ENCODE measurements around the gene EIF5B. TPM values are rescaled to one million over a fixed set of nuclear protein-coding genes. Genes with fewer than 3 reads are reported as not detected.

The EIF5B gene
- total RNA-seq, 1 experiment from 2014 or later = 58.1 TPM

- H3K4me2 ChIP-seq (ENCODE audit: insufficient read depth, insufficient read length, low read length) = no peak overlapping the region
- no peak overlapping the region for H3K9ac ChIP-seq (ENCODE audit: extremely low read depth, insufficient read length, low read length)
- H2BK20ac ChIP-seq (ENCODE audit: low read depth, low read length, poor library complexity, severe bottlenecking) = no peak overlapping the region
- no peak overlapping the region for H2BK15ac ChIP-seq (ENCODE audit: low read depth, low read length)
- no peak overlapping the region for H3K14ac ChIP-seq (ENCODE audit: insufficient read depth, low read length)
- H3K27me3 ChIP-seq (ENCODE audit: insufficient read depth, low read length) = no peaks in the 10 kb centered on the region
- no peaks in the 10 kb centered on the region for H3K9me3 ChIP-seq (ENCODE audit: control insufficient read depth, low read depth, low read length)
- no peaks in the 10 kb centered on the region for H4K20me1 ChIP-seq (ENCODE audit: control insufficient read depth, insufficient read depth, insufficient read length)
- no peaks in the 10 kb centered on the region for H3K23me2 ChIP-seq (ENCODE audit: insufficient read length, low read depth, low read length, poor library complexity, severe bottlenecking)
- peaks cover 19% of the 10 kb centered on the region; the same call in 1 of the 2 replicates for H3K79me2 ChIP-seq (ENCODE audit: insufficient read depth, low read length)
- DNase-seq = no peak
- TF ChIP-seq CTCF (conservative IDR thresholded peaks at IDR 0.05) = no peak
- H3K56ac ChIP-seq (ENCODE audit: insufficient read length, low read depth, low read length) = no peak overlapping the region
- H2BK5ac ChIP-seq (ENCODE audit: insufficient read length, low read length) = no peak overlapping the region
- H3K23ac ChIP-seq (ENCODE audit: insufficient read length, low read depth, low read length) = no peak overlapping the region
- peak overlapping the region in 2 of 3 experiments; percentile 32 to 49; a peak in 1 of 7 replicates for H3K27ac Mint-ChIP-seq
- no peak overlapping the region for H4K8ac ChIP-seq (replicated peaks; ENCODE audit: insufficient read length, low read depth, low read length)
- H3K9me3 Mint-ChIP-seq = no peaks in the 10 kb centered on the region
- no peak overlapping the region for H3K27ac ChIP-seq (ENCODE audit: insufficient read length, low read depth, low read length)
- H3K36me3 Mint-ChIP-seq (ENCODE audit: insufficient read depth in 1 of 3, low read depth in 3 of 3) = peaks cover 7 to 18% (median 14%) of the 10 kb centered on the region in 3 experiments; a peak in 6 of 7 replicates
- no peak overlapping the region for H2BK120ac ChIP-seq (ENCODE audit: low read depth, low read length, poor library complexity, severe bottlenecking)
- no peak overlapping the region for H2AFZ ChIP-seq (ENCODE audit: low read length)
- no peak overlapping the region for H4K91ac ChIP-seq (ENCODE audit: insufficient read length, low read depth, low read length)
- H3K27me3 Mint-ChIP-seq (ENCODE audit: low read depth) = no peaks in the 10 kb centered on the region
- no peak overlapping the region for H4K5ac ChIP-seq (ENCODE audit: insufficient read length, low read depth, low read length)
- H3T11ph ChIP-seq (ENCODE audit: low read length) = no peak overlapping the region
- H3K4me1 ChIP-seq (ENCODE audit: insufficient read depth, low read length) = no peaks in the 10 kb centered on the region
- H3K4me1 Mint-ChIP-seq = peaks cover 7 to 8% of the 10 kb centered on the region in 2 experiments
- no peak overlapping the region for H3K4me3 Mint-ChIP-seq
- peaks cover 2% of the 10 kb centered on the region for H3K79me1 ChIP-seq (ENCODE audit: insufficient read depth, low read depth, low read length, poor library complexity, severe bottlenecking)
- no peak overlapping the region for H2AK5ac ChIP-seq (ENCODE audit: insufficient read length, low read length)
- no peak overlapping the region for H3K18ac ChIP-seq (ENCODE audit: insufficient read length, low read depth, low read length)
- H2BK12ac ChIP-seq (ENCODE audit: insufficient read length, low read depth, low read length) = no peak overlapping the region
- no peak overlapping the region for H3K4ac ChIP-seq (ENCODE audit: low read depth, low read length)
These were observed 19.7 kb downstream of the EIF5B start for GRCh38 chr2:99356853-99357252.
